IMR-90 (cell line): Measurements from ENCODE around the gene GABPB1. TPM values are rescaled to one million over a fixed set of nuclear protein-coding genes. Genes with fewer than 3 reads are reported as not detected.

Experiments
- ATAC-seq: fragments of 200-7000 bp; cut with Tn5 transposase; 2 replicates; pipeline ENCODE4 v1.9.1; 2020; ENCODE audit warnings: low read depth, mild to moderate bottlenecking, moderate library complexity
- BruUV-seq: library from RNA; stranded (reverse); fragments of 400-500 nt; replicated peaks from 2 replicates; lab custom pipeline; 2021; lab: Mats Ljungman, UMichigan
- CTCF ChIA-PET: fragments of 300-600 bp; formaldehyde crosslinking; extraction: SDS; loops from one replicate; lab custom pipeline; 2021; ENCODE audit warnings: antibody characterized with exemption; lab: Yijun Ruan, JAX
- POLR2A ChIA-PET: fragments of 300-600 bp; sonication (Branson Sonifier 250); formaldehyde crosslinking; loops from one replicate; lab custom pipeline; 2022; ENCODE audit warnings: antibody characterized with exemption; ENCODE audit not compliant: unreplicated experiment; lab: Charles Lee
- DNase-seq: peaks from one replicate; pipeline ENCODE4 v3.0.0; 2013
- H2AFZ ChIP-seq: replicated peaks from 2 replicates; pipeline ENCODE3; 2013; ENCODE audit warnings: low read length, mild to moderate bottlenecking; ENCODE audit not compliant: poor library complexity
- H2AK5ac ChIP-seq: 2 replicates; pipeline ENCODE4 v1.6.1; 2013; ENCODE audit warnings: low read depth, low read length, inconsistent platforms
- H2AK9ac ChIP-seq: replicated peaks from 2 replicates; pipeline ENCODE3; 2013; ENCODE audit warnings: mild to moderate bottlenecking, low read depth, low read length, moderate library complexity; ENCODE audit not compliant: poor library complexity
- H2BK120ac ChIP-seq: 2 replicates; pipeline ENCODE4 v1.6.1; 2013; ENCODE audit warnings: low read depth, low read length, inconsistent platforms
- H2BK15ac ChIP-seq: 3 replicates; pipeline ENCODE4 v1.6.1; 2013; ENCODE audit warnings: low read depth, low read length, inconsistent platforms
- H2BK20ac ChIP-seq: 2 replicates; pipeline ENCODE4 v1.6.1; 2013; ENCODE audit warnings: low read depth, mild to moderate bottlenecking, inconsistent platforms, low read length, moderate library complexity
- H2BK5ac ChIP-seq: 2 replicates; pipeline ENCODE4 v1.6.1; 2013; ENCODE audit warnings: mild to moderate bottlenecking, low read depth, low read length, inconsistent platforms; ENCODE audit not compliant: poor library complexity, severe bottlenecking
- H3K14ac ChIP-seq: replicated peaks from 2 replicates; pipeline ENCODE4 v1.6.1; 2013; ENCODE audit warnings: low read depth, low read length, inconsistent platforms
- H3K18ac ChIP-seq: 2 replicates; pipeline ENCODE4 v1.6.1; 2013; ENCODE audit warnings: low read depth, low read length, control low read depth
- H3K23ac ChIP-seq: 2 replicates; pipeline ENCODE4 v1.6.1; 2013; ENCODE audit warnings: low read depth, low read length, inconsistent platforms
- H3K27ac ChIP-seq: 2 replicates; pipeline ENCODE4 v1.5.1; 2013; ENCODE audit warnings: mild to moderate bottlenecking, control low read depth, low read length; ENCODE audit not compliant: insufficient read depth
- H3K27me3 ChIP-seq: 2 replicates; pipeline ENCODE4 v1.6.1; 2013; ENCODE audit warnings: low read length; ENCODE audit not compliant: control insufficient read depth, insufficient read depth
- H3K36me3 ChIP-seq: 2 replicates; pipeline ENCODE4 v1.6.1; 2013; ENCODE audit warnings: low read length, mixed read lengths; ENCODE audit not compliant: control insufficient read depth, insufficient read depth
- H3K4ac ChIP-seq: 2 replicates; pipeline ENCODE4 v1.6.1; 2013; ENCODE audit warnings: low read depth, low read length, inconsistent platforms
- H3K4me1 ChIP-seq: 2 replicates; pipeline ENCODE4 v1.6.1; 2013; ENCODE audit warnings: low read length, mixed read lengths; ENCODE audit not compliant: control insufficient read depth, insufficient read depth
- H3K4me2 ChIP-seq: 2 replicates; pipeline ENCODE4 v1.6.1; 2013; ENCODE audit warnings: low read depth, mild to moderate bottlenecking, control low read depth, low read length, moderate library complexity
- H3K4me3 ChIP-seq: 2 replicates; pipeline ENCODE4 v1.5.1; 2013; ENCODE audit warnings: low read depth, mild to moderate bottlenecking, control low read depth, low read length, moderate library complexity; ENCODE audit not compliant: insufficient read depth
- H3K56ac ChIP-seq: 2 replicates; pipeline ENCODE4 v1.6.1; 2013; ENCODE audit warnings: low read length, inconsistent platforms; ENCODE audit not compliant: insufficient read depth; ENCODE audit errors: extremely low read depth
- H3K79me1 ChIP-seq, 2 experiments: 2 replicates each; pipeline ENCODE4 v1.6.1; 2013; ENCODE audit warnings: low read length in 2 of 2, inconsistent platforms in 1 of 2, low read depth in 1 of 2
- H3K9ac ChIP-seq: 2 replicates; pipeline ENCODE4 v1.6.1; 2013; ENCODE audit warnings: low read depth, low read length, control low read depth
- H3K9me1 ChIP-seq: 2 replicates; pipeline ENCODE4 v1.6.1; 2013; ENCODE audit warnings: low read length, inconsistent platforms; ENCODE audit not compliant: insufficient read depth
- H3K9me3 ChIP-seq: 2 replicates; pipeline ENCODE4 v1.6.1; 2013; ENCODE audit warnings: low read length; ENCODE audit not compliant: control insufficient read depth, insufficient read depth
- H4K20me1 ChIP-seq: 2 replicates; pipeline ENCODE4 v1.6.1; 2013; ENCODE audit warnings: low read length, inconsistent platforms; ENCODE audit not compliant: insufficient read depth
- H4K5ac ChIP-seq: 2 replicates; pipeline ENCODE4 v1.6.1; 2013; ENCODE audit warnings: mild to moderate bottlenecking, low read depth, low read length, control low read depth
- H4K8ac ChIP-seq, 2 experiments: 2 replicates each; pipeline ENCODE4 v1.6.1; 2013; ENCODE audit warnings: low read depth in 2 of 2, low read length in 2 of 2, control low read depth in 1 of 2, inconsistent platforms in 1 of 2
- H4K91ac ChIP-seq: 2 replicates; pipeline ENCODE4 v1.6.1; 2013; ENCODE audit warnings: low read depth, low read length, inconsistent platforms; ENCODE audit not compliant: insufficient read depth
- BHLHE40 ChIP-seq: fragments of 150-350 bp; IDR thresholded peaks from 2 replicates; pipeline ENCODE4 v1.6.1; 2016; ENCODE audit warnings: mild to moderate bottlenecking, low read depth, low read length
- CEBPB ChIP-seq: IDR thresholded peaks from 2 replicates; pipeline ENCODE4 v1.6.1; 2012; ENCODE audit warnings: low read depth, low read length, improper control_type of control experiment
- CHD1 ChIP-seq: IDR thresholded peaks from 2 replicates; pipeline ENCODE4 v1.6.1; 2012; ENCODE audit warnings: low read depth, low read length, improper control_type of control experiment
- CTCF ChIP-seq: conservative IDR thresholded peaks from 2 replicates; pipeline ENCODE4 v1.5.1; 2012; ENCODE audit warnings: mild to moderate bottlenecking, low read depth, low read length, improper control_type of control experiment
- ELK1 ChIP-seq: fragments of 150-350 bp; IDR thresholded peaks from 2 replicates; pipeline ENCODE4 v1.6.1; 2016; ENCODE audit warnings: low read depth, mild to moderate bottlenecking, low read length, moderate library complexity, borderline replicate concordance
- FOS ChIP-seq: fragments of 150-350 bp; IDR thresholded peaks from 2 replicates; pipeline ENCODE4 v1.6.1; 2016; ENCODE audit warnings: low read depth, low read length
- MAFK ChIP-seq: IDR thresholded peaks from 2 replicates; pipeline ENCODE4 v1.6.1; 2012; ENCODE audit warnings: low read depth, low read length, improper control_type of control experiment
- MAZ ChIP-seq: IDR thresholded peaks from 2 replicates; pipeline ENCODE4 v1.6.1; 2012; ENCODE audit warnings: low read depth, mild to moderate bottlenecking, low read length, improper control_type of control experiment, moderate library complexity, borderline replicate concordance
- MXI1 ChIP-seq: IDR thresholded peaks from 2 replicates; pipeline ENCODE4 v1.6.1; 2012; ENCODE audit warnings: low read depth, mild to moderate bottlenecking, low read length, moderate library complexity, borderline replicate concordance
- NFE2L2 ChIP-seq: fragments of 150-350 bp; IDR thresholded peaks from 2 replicates; pipeline ENCODE4 v1.6.1; 2016; ENCODE audit warnings: low read depth, mild to moderate bottlenecking, low read length
- POLR2A ChIP-seq: IDR thresholded peaks from 2 replicates; pipeline ENCODE4 v1.6.1; 2012; ENCODE audit warnings: mild to moderate bottlenecking, low read depth, low read length
- RAD21 ChIP-seq: IDR thresholded peaks from 2 replicates; pipeline ENCODE4 v1.6.1; 2012; ENCODE audit warnings: low read length, improper control_type of control experiment
- RCOR1 ChIP-seq: IDR thresholded peaks from 2 replicates; pipeline ENCODE4 v1.6.1; 2012; ENCODE audit warnings: mild to moderate bottlenecking, low read length, improper control_type of control experiment; ENCODE audit not compliant: insufficient replicate concordance
- RFX5 ChIP-seq: IDR thresholded peaks from 2 replicates; pipeline ENCODE4 v1.8.0; 2012; ENCODE audit warnings: low read depth, mild to moderate bottlenecking, low read length, moderate library complexity
- SMC3 ChIP-seq: fragments of 150-350 bp; IDR thresholded peaks from 2 replicates; pipeline ENCODE4 v1.6.1; 2016; ENCODE audit warnings: low read depth, mild to moderate bottlenecking, antibody characterized with exemption, low read length, moderate library complexity
- WGBS, 2 experiments: methylation state at CpG; one replicate each; pipeline versions ENCODE4 v1.1.5 to v1.1.7; 2013; ENCODE audit warnings: missing lambda C conversion rate in 2 of 2; ENCODE audit not compliant: insufficient read length in 1 of 2; ENCODE audit errors: extremely low coverage in 2 of 2; 5-methylcytosine and 5-hydroxymethylcytosine counted together
- dilution Hi-C: fragments of 300-500 bp; cut with HindIII; formaldehyde crosslinking; loops from one replicate; pipeline ENCODE4 v1.14.3; 2018; ENCODE audit warnings: low sequenced_read_pairs; ENCODE audit not compliant: unreplicated experiment
- in situ Hi-C: fragments of 300-500 bp; cut with MboI; formaldehyde crosslinking; loops from 3 replicates; pipeline ENCODE4 v1.14.3; 2019; ENCODE audit warnings: low sequenced_read_pairs, inconsistent platforms, mixed read lengths
- intact Hi-C: fragments of 100-400 bp; cut with micrococcal nuclease; formaldehyde crosslinking; loops from 2 replicates; pipeline ENCODE4 v1.10.0; 2022
- polyA plus RNA-seq, 3 experiments: library from polyadenylated mRNA; depleted of rRNA; stranded (reverse); fragments of >200 nt; gene quantifications; 2 replicates each; pipeline ENCODE4 v1.2.3, GENCODE V29; 2012; ENCODE audit warnings: low replicate concordance in 1 of 3
- total RNA-seq: library from RNA; depleted of rRNA; stranded (reverse); fragments of >200 nt; gene quantifications from 2 replicates; pipeline ENCODE4 v1.2.3, GENCODE V29; 2012
- TF ChIP-seq, protein P1 (sequence below): fragments of 150-350 bp; IDR thresholded peaks from 2 replicates; pipeline ENCODE4 v1.6.1; 2017; ENCODE audit warnings: mild to moderate bottlenecking, antibody characterized with exemption, low read length, low read depth

Gene GABPB1
- total and polyA plus RNA-seq, 2 of the 4 experiments (the other 2 are of a cell fraction), result 26.3 to 89.3 TPM

GRCh38 chr15:50330921-50331320, 24.1 kb downstream of the GABPB1 start:
- no peak overlapping the region for H4K91ac ChIP-seq
- POLR2A ChIA-PET, result no interaction called here
- H3K56ac ChIP-seq, result no peak overlapping the region
- DNase-seq (peak; percentile 38), ATAC-seq (no peak)
- H3K9ac ChIP-seq, result no peak overlapping the region
- no peak overlapping the region for H2BK20ac ChIP-seq
- no peak overlapping the region for H3K23ac ChIP-seq
- in situ Hi-C loops (no loop called here), intact Hi-C loops (no loop called here), dilution Hi-C loops (no loop called here)
- no peak overlapping the region for H2BK120ac ChIP-seq
- TF ChIP-seq BHLHE40 (no peak), MXI1 (no peak), MAFK (no peak), MAZ (no peak), FOS (no peak), RFX5 (no peak), POLR2A (no peak), ELK1 (no peak), RCOR1 (no peak), RAD21 (no peak), NFE2L2 (no peak), CHD1 (no peak), SMC3 (no peak), CTCF (no peak), CEBPB (no peak)
- TF ChIP-seq, protein P1, sequence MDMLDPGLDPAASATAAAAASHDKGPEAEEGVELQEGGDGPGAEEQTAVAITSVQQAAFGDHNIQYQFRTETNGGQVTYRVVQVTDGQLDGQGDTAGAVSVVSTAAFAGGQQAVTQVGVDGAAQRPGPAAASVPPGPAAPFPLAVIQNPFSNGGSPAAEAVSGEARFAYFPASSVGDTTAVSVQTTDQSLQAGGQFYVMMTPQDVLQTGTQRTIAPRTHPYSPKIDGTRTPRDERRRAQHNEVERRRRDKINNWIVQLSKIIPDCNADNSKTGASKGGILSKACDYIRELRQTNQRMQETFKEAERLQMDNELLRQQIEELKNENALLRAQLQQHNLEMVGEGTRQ, result no peak
- H4K20me1 ChIP-seq, result no peaks in the 10 kb centered on the region; the same call in 1 of the 2 replicates
- no peak overlapping the region for H4K5ac ChIP-seq
- no peak overlapping the region for H3K4me2 ChIP-seq
- BruUV-seq, result no TSS peak
- no CpG with 5 or more reads among the region's 1 CpG for WGBS, 2 experiments
- H3K18ac ChIP-seq, result no peak overlapping the region
- no peak overlapping the region for H2BK5ac ChIP-seq
- H3K4me3 ChIP-seq, result no peak overlapping the region
- no peak overlapping the region for H2AK5ac ChIP-seq
- H3K79me1 ChIP-seq, result peaks cover 13 to 47% of the 10 kb centered on the region in 2 experiments
- no peak overlapping the region for H4K8ac ChIP-seq
- H3K27ac ChIP-seq, result no peak overlapping the region
- H3K9me1 ChIP-seq, result peaks cover 6% of the 10 kb centered on the region; the same call in 1 of the 2 replicates
- H3K36me3 ChIP-seq, result no peaks in the 10 kb centered on the region
- no peaks in the 10 kb centered on the region for H3K27me3 ChIP-seq
- H2AFZ ChIP-seq, result no peak overlapping the region
- H2AK9ac ChIP-seq, result no peak overlapping the region
- no peak overlapping the region for H2BK15ac ChIP-seq
- no peaks in the 10 kb centered on the region for H3K9me3 ChIP-seq
- no peak overlapping the region for H3K4ac ChIP-seq
- no peaks in the 10 kb centered on the region for H3K4me1 ChIP-seq
- no peak overlapping the region for H3K14ac ChIP-seq
- CTCF ChIA-PET, result no interaction called here
